OCI-LY7 (cell line): ENCODE data around the gene USP34. TPM values are rescaled to one million over a fixed set of nuclear protein-coding genes. Genes with fewer than 3 reads are reported as not detected.
"Not testable (repeated sequence)": the region's sequence is repeated elsewhere in the genome, so short reads cannot be mapped to it uniquely, and the experiment has no call there.

ENCODE experiments used
- BruUV-seq: library from RNA; stranded (reverse); fragments of 400-500 nt; replicated peaks from 2 replicates; lab custom pipeline; 2021; lab: Mats Ljungman, UMichigan
- CTCF ChIA-PET: fragments of 300-600 bp; sonication (Branson Sonifier 250); formaldehyde crosslinking; loops from one replicate; lab custom pipeline; 2022; ENCODE audit warnings: antibody characterized with exemption; ENCODE audit not compliant: unreplicated experiment; lab: Charles Lee
- POLR2A ChIA-PET: fragments of 300-600 bp; sonication (Branson Sonifier 250); formaldehyde crosslinking; loops from one replicate; lab custom pipeline; 2022; ENCODE audit warnings: antibody characterized with exemption; lab: Charles Lee
- DNase-seq: peaks from one replicate; pipeline ENCODE4 v3.0.0-alpha.2; 2015; ENCODE audit warnings: low spot score
- H2AFZ ChIP-seq: fragments of 200-600 bp; sonication (generic), shearing (Covaris generic); 2 replicates; pipeline ENCODE4 v1.6.1; 2014; ENCODE audit warnings: mild to moderate bottlenecking, antibody characterized with exemption, low read length, moderate library complexity
- H3K27ac ChIP-seq: fragments of 200-600 bp; sonication (generic); 2 replicates; pipeline ENCODE4 v1.5.1; 2014; ENCODE audit warnings: mixed run types, low read depth, mild to moderate bottlenecking, moderate library complexity, low read length, inconsistent platforms; ENCODE audit not compliant: poor library complexity, severe bottlenecking
- H3K36me3 ChIP-seq: fragments of 200-600 bp; sonication (generic); 2 replicates; pipeline ENCODE4 v1.6.1; 2014; ENCODE audit warnings: mild to moderate bottlenecking, antibody characterized with exemption, low read length, moderate library complexity, mixed read lengths; ENCODE audit not compliant: insufficient read depth
- H3K4me1 ChIP-seq: fragments of 200-600 bp; sonication (generic); 2 replicates; pipeline ENCODE4 v1.5.1; 2014; ENCODE audit warnings: mild to moderate bottlenecking, low read length; ENCODE audit not compliant: insufficient read depth, poor library complexity, severe bottlenecking
- H3K4me2 ChIP-seq: fragments of 200-600 bp; sonication (generic); 2 replicates; pipeline ENCODE4 v1.6.1; 2014; ENCODE audit warnings: mild to moderate bottlenecking, low read length
- H3K4me3 ChIP-seq: fragments of 200-600 bp; sonication (generic); 2 replicates; pipeline ENCODE4 v1.5.1; 2014; ENCODE audit warnings: mild to moderate bottlenecking, low read depth, low read length; ENCODE audit not compliant: poor library complexity, severe bottlenecking
- H3K79me2 ChIP-seq: fragments of 200-600 bp; sonication (generic); 2 replicates; pipeline ENCODE4 v1.6.1; 2016; ENCODE audit warnings: low read depth, mild to moderate bottlenecking, low read length, moderate library complexity, mixed read lengths; ENCODE audit not compliant: insufficient read depth
- H3K9me2 ChIP-seq: fragments of 200-600 bp; sonication (generic); 2 replicates; pipeline ENCODE4 v1.6.1; 2016; ENCODE audit warnings: mild to moderate bottlenecking, low read length, mixed read lengths; ENCODE audit not compliant: insufficient read depth
- H3K9me3 ChIP-seq: fragments of 200-600 bp; sonication (generic); 2 replicates; pipeline ENCODE4 v1.6.1; 2014; ENCODE audit warnings: mild to moderate bottlenecking, mixed run types, low read length, mixed read lengths
- H4K20me1 ChIP-seq: fragments of 200-600 bp; sonication (generic); 2 replicates; pipeline ENCODE4 v1.6.1; 2014; ENCODE audit warnings: mild to moderate bottlenecking, antibody characterized with exemption, low read length, moderate library complexity, mixed read lengths; ENCODE audit not compliant: insufficient read depth
- EZH2phosphoT487 ChIP-seq: fragments of 200-600 bp; sonication (generic); IDR thresholded peaks from 2 replicates; pipeline ENCODE4 v1.6.1; 2018; ENCODE audit warnings: low read depth, borderline replicate concordance, mild to moderate bottlenecking, mixed run types, antibody characterized with exemption, low read length, moderate library complexity, mixed read lengths
- intact Hi-C: fragments of 100-400 bp; cut with micrococcal nuclease; formaldehyde crosslinking; loops from one replicate; pipeline ENCODE4 v1.10.0; 2022; ENCODE audit not compliant: unreplicated experiment
- total RNA-seq, 2 experiments: library from RNA; depleted of rRNA in 1 of 2; stranded (reverse); fragments of >200 nt in 1 of 2; shearing (Covaris generic) in 1 of 2; gene quantifications; 2 replicates each; pipeline ENCODE4 v1.2.3, GENCODE V29; 2014 to 2022
- TF ChIP-seq, protein P1 (sequence below): fragments of 200-600 bp; sonication (generic); conservative IDR thresholded peaks from 2 replicates; pipeline ENCODE4 v1.5.1; 2014; ENCODE audit warnings: mild to moderate bottlenecking, antibody characterized with exemption, low read length, moderate library complexity, mixed read lengths

The USP34 gene
- total RNA-seq, 2 experiments from 2014 or later: 192 to 344 TPM

DNA sequence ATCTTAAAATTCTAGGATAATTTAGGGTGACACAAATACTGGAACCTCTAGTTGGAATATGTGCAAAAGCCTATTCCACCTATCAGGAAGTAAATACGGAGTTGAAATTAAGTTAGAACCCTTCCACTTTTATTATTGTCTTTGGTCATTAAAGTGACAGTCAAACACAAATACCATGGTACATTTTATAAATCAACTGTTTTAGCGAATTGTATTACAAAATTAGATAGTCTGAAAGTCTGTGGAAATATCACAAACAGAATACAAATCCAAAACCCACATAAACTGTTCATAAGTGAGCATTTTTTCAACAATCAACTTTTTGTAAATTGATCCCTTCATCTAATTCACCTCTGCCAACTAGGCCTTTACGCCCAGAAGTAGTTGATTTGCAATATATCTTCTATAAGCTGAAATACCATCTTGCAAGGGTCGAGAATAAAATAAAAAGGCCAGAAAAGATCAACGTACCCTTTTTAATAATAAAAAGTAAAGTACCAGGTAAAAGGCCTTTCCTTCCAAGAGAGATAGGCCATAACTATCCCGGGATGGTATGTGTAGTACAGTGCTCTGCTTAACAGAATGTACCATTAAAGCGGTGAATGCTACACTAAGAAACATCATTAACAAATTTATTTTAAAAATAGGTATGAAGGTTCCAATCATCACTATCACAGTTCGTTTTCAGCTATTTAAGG is 1.3 kb downstream of the USP34 start:
- no peak overlapping the region for H2AFZ ChIP-seq

DNA sequence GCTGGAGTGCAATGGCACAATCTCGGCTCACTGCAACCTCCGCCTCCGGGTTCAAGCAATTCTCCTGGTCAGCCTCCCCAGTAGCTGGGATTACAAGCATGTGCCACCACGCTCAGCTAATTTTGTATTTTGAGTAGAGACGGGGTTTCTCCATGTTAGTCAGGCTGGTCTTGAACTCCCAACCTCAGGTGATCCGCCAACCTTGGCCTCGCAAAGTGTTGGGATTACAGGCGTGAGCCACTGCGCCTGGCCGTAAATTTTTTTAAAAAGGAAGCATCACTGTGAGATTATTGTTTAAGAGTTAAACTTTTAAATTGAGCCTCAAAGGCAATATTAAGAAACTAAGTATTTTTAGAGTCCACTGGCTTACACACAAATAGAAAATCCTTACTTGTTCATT is 2.7 kb downstream of the USP34 start:
- H2AFZ ChIP-seq, CTCF ChIA-PET, intact Hi-C loops, H3K9me3 ChIP-seq, DNase-seq, BruUV-seq, H3K9me2 ChIP-seq: not testable (repeated sequence)
- Histone ChIP-seq H3K79me2 (peaks cover 83% of the 10 kb centered on the region), H3K4me1 (peaks cover 61% of the 10 kb centered on the region), H3K4me2 (peak overlapping the region; percentile 99), H3K27ac (peak overlapping the region; percentile 90), H3K36me3 (peaks cover 62% of the 10 kb centered on the region), H3K4me3 (peak overlapping the region; percentile 91), H4K20me1 (peaks cover 19% of the 10 kb centered on the region)
- POLR2A ChIA-PET: interaction anchor here (0.6 to 2.1 kb wide), 8 partner anchors 9 to 70 kb away, joined by 4 to 14 read pairs (median 8); partner anchors contain the start of gene XPO1

More for the DNA sequence above, 1.3 kb downstream of the USP34 start:
- Histone ChIP-seq H3K4me1 (peaks cover 48% of the 10 kb centered on the region), H3K4me2 (peak overlapping the region; percentile 99), H3K4me3 (peak overlapping the region; percentile 91), H3K79me2 (peaks cover 70% of the 10 kb centered on the region), H3K9me3 (no peaks in the 10 kb centered on the region), H3K27ac (peak overlapping the region; percentile 90), H3K36me3 (peaks cover 67% of the 10 kb centered on the region), H3K9me2 (no peaks in the 10 kb centered on the region), H4K20me1 (peaks cover 8% of the 10 kb centered on the region)
- BruUV-seq: TSS peak; percentile 65
- intact Hi-C loops: loop anchor here (2.0 kb wide), 2 partner anchors 27 to 69 kb away; partner anchors contain the start of gene XPO1
- TF ChIP-seq, protein P1, sequence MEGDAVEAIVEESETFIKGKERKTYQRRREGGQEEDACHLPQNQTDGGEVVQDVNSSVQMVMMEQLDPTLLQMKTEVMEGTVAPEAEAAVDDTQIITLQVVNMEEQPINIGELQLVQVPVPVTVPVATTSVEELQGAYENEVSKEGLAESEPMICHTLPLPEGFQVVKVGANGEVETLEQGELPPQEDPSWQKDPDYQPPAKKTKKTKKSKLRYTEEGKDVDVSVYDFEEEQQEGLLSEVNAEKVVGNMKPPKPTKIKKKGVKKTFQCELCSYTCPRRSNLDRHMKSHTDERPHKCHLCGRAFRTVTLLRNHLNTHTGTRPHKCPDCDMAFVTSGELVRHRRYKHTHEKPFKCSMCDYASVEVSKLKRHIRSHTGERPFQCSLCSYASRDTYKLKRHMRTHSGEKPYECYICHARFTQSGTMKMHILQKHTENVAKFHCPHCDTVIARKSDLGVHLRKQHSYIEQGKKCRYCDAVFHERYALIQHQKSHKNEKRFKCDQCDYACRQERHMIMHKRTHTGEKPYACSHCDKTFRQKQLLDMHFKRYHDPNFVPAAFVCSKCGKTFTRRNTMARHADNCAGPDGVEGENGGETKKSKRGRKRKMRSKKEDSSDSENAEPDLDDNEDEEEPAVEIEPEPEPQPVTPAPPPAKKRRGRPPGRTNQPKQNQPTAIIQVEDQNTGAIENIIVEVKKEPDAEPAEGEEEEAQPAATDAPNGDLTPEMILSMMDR: no peak
- no peak for TF ChIP-seq EZH2phosphoT487
- CTCF ChIA-PET: no interaction called here
- POLR2A ChIA-PET: interaction anchor here (0.6 to 2.0 kb wide), 3 partner anchors 24 to 49 kb away, joined by 4 to 14 read pairs (median 7); no protein-coding TSS in a partner anchor
- no peak for DNase-seq

DNA sequence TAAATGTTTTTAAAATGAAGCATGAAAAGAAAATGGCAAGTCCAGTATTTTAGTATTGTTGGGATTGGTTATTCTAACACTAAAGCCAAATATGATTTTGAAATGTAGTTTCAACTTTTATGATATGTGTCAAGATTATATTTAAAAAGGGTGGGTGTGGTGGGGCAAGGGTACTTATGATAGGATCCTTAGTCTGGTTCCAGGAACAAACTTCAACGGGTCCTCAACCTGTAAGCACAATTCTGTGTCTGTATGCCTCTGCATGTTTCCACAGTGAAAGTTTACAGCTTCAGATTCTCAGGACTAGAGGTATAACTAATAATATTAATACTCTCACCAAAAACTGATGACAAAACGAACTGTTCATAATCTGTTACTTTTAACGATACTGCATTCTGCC is 5.8 kb downstream of the USP34 start:
- no peaks in the 10 kb centered on the region for H3K9me3 ChIP-seq
- peaks cover 73% of the 10 kb centered on the region for H3K36me3 ChIP-seq
- peaks cover 34% of the 10 kb centered on the region for H4K20me1 ChIP-seq
- H3K4me3 ChIP-seq: peak overlapping the region; percentile 56
- CTCF ChIA-PET: no interaction called here
- POLR2A ChIA-PET: interaction anchor here (0.6 to 4.8 kb wide), 8 partner anchors 18 to 348 kb away, joined by 5 to 31 read pairs (median 7); no protein-coding TSS in a partner anchor
- H3K9me2 ChIP-seq: no peaks in the 10 kb centered on the region
- TSS peak; percentile 0 for BruUV-seq
- peak overlapping the region; percentile 82 for H3K27ac ChIP-seq
- peaks cover 85% of the 10 kb centered on the region for H3K4me1 ChIP-seq
- no peak for TF ChIP-seq EZH2phosphoT487
- TF ChIP-seq, protein P1: no peak
- peak overlapping the region; percentile 73 for H3K4me2 ChIP-seq
- intact Hi-C loops: no loop called here
- no peak overlapping the region for H2AFZ ChIP-seq
- DNase-seq: no peak
- H3K79me2 ChIP-seq: peaks cover 100% of the 10 kb centered on the region
